AG04449 (cell line): Measurements from ENCODE around the gene EGFLAM.

Experiments used
- CTCF ChIA-PET: fragments of 350-600 bp; formaldehyde crosslinking; extraction: SDS; loops from one replicate; lab custom pipeline; 2021; ENCODE audit warnings: antibody characterized with exemption; lab: Yijun Ruan, JAX
- POLR2A ChIA-PET: fragments of 400-600, 350-600 bp; formaldehyde crosslinking; extraction: SDS; loops from one replicate; lab custom pipeline; 2020; ENCODE audit warnings: antibody characterized with exemption, inconsistent platforms; lab: Yijun Ruan, JAX
- DNase-seq: peaks from one replicate; pipeline ENCODE4 v3.0.0-alpha.2; 2010; ENCODE audit warnings: low read depth, low spot score
- H3K4me3 ChIP-seq: 2 replicates; pipeline ENCODE4 v1.5.1; 2011; ENCODE audit warnings: low read depth, mild to moderate bottlenecking, control low read depth, low read length
- CTCF ChIP-seq: IDR thresholded peaks from one replicate; pipeline ENCODE4 v1.5.1; 2011; ENCODE audit warnings: mild to moderate bottlenecking, moderate library complexity, low read length, control low read depth, inconsistent platforms; ENCODE audit not compliant: insufficient read depth; ENCODE audit errors: missing control alignments

Gene EGFLAM

GRCh38 chr5:38258319-38259061, at the start of gene EGFLAM:
TSS of gene EGFLAM (plus strand) at chr5:38258559. CDS start at chr5:38258755, 196 bp downstream.
- peak within 1 kb of the TSS; percentile 29 for H3K4me3 ChIP-seq
- POLR2A ChIA-PET: no interaction called here
- DNase-seq: no peak
- CTCF ChIA-PET: interaction anchor here (1.1 kb wide), 1 partner anchor 12 kb away, joined by 3 read pairs; no protein-coding TSS in a partner anchor
- TF ChIP-seq CTCF: no peak

GRCh38 chr5:38208782-38209378, 49.5 kb upstream of the EGFLAM start:
- CTCF ChIA-PET: interaction anchor here (0.6 to 4.1 kb wide), 12 partner anchors 11 to 796 kb away, joined by 3 to 15 read pairs (median 3); no protein-coding TSS in a partner anchor
- DNase-seq: no peak
- peak; percentile 25 for TF ChIP-seq CTCF
- POLR2A ChIA-PET: no interaction called here
- no peak overlapping the region for H3K4me3 ChIP-seq

GRCh38 chr5:38210676-38211353, 47.5 kb upstream of the EGFLAM start:
- H3K4me3 ChIP-seq: no peak overlapping the region
- ChIA-PET CTCF (interaction anchor here (0.8 to 2.0 kb wide), 3 partner anchors 9 to 599 kb away, joined by 3 to 6 read pairs (median 3); no protein-coding TSS in a partner anchor), POLR2A (no interaction called here)
- TF ChIP-seq CTCF: no peak
- no peak for DNase-seq

GRCh38 chr5:38211354-38211710, 47.0 kb upstream of the EGFLAM start:
- POLR2A ChIA-PET: no interaction called here
- CTCF ChIA-PET: interaction anchor here (0.9 to 2.0 kb wide), 2 partner anchors 18 to 598 kb away, joined by 3 to 6 read pairs; no protein-coding TSS in a partner anchor
- no peak for DNase-seq
- no peak for TF ChIP-seq CTCF
- no peak overlapping the region for H3K4me3 ChIP-seq

- POLR2A ChIA-PET: no interaction called here
- no peak for TF ChIP-seq CTCF
- CTCF ChIA-PET: no interaction called here
- no peak for DNase-seq
- no peak overlapping the region for H3K4me3 ChIP-seq
Measured at GRCh38 chr5:38212307-38212706, 46.1 kb upstream of the EGFLAM start.

GRCh38 chr5:38226091-38226490, 32.3 kb upstream of the EGFLAM start:
- no peak for TF ChIP-seq CTCF
- DNase-seq: no peak
- no peak overlapping the region for H3K4me3 ChIP-seq
- POLR2A ChIA-PET: no interaction called here
- CTCF ChIA-PET: interaction anchor here (1.4 kb wide), 1 partner anchor 17 kb away, joined by 3 read pairs; no protein-coding TSS in a partner anchor
